Measurements from ENCODE around the gene DCAF8.

The DCAF8 gene

DNA sequence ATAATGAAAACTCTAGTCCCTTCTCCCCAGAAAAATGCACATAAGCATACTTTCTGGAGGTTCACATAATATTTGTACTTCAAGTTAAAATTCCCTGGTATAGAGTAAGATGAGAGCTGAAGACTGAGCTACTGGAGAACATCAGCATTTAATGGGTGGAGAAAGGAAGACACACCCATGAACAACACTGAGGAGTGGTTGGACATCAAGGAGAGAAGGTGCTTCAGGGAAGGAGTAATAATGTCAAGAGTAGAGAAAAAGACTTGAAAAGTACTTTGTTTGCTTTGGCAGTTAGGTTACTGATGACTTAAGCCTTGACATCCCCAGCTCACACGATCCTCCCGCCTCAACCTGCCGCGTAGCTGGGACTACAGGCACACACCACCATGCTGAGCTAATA lies 35.3 kb downstream of the DCAF8 start:
- no peak for DNase-seq (ENCODE audit: extremely low read depth in 1 of 2, low read depth in 1 of 2)

DNA sequence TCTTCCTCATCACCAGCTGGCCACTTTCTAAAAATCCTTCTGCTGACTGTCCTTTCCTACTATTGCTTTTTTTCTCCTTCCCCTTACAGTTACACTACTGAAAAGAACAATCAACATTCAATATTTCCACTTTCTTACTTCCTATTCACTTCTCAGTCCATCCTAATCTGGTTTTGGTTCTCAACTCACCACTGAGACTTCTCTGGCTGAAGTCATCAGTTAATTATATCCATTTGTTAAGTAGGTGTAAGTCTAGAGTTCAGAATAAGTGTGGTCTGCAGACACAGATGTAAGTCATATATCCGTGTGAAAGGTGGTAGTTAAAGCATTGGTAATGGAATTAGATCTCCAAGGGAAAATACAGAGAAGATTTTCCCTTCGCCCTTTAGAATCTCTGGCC lies 35.7 kb downstream of the DCAF8 start:
- no peak for DNase-seq (ENCODE audit: extremely low read depth in 1 of 2, low read depth in 1 of 2)

- no peak for DNase-seq (ENCODE audit: extremely low read depth in 1 of 2, low read depth in 1 of 2)
These were observed 37.0 kb downstream of the DCAF8 start for GRCh38 chr1:160225345-160225744.

DNA sequence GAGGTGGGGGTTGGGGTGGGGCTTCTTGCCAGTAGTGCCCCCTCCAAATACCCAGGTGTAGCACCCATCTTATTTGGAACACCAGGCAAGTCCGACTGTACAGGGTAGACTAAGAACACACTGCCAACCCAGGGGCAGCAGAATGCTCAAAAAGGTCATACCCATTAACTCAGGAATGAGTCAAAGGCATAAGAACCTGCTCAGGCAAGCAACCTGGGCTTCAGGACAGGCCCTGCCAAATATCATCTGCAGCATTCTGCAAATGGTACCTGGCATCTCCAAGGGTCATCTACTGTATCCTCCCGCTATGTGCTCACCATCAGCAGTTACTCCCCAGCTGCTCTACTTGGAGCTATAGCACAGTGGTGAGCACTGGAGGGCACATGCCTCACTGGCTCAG lies 37.7 kb downstream of the DCAF8 start:
- no peak for DNase-seq (ENCODE audit: extremely low read depth in 1 of 2, low read depth in 1 of 2)

DNA sequence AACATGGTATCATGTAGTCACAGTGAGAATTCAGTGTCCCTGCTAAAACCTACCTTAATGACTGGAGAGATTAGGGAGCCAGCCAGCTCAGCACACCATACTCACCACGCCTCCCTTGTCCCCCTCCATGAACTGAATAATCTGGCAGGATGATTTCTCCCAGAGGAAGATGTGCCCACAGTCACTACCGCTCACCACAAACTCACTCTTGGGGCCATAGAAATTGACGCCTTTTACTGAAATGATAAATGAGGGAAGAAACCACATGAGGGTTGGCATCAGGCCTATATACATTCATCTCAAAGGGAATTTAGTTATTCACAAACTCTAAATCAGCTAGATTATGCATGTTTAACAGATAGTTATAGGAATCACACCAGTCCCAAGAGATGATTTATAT lies 39.8 kb downstream of the DCAF8 start:
- no peak for DNase-seq (ENCODE audit: extremely low read depth in 1 of 2, low read depth in 1 of 2)

DNA sequence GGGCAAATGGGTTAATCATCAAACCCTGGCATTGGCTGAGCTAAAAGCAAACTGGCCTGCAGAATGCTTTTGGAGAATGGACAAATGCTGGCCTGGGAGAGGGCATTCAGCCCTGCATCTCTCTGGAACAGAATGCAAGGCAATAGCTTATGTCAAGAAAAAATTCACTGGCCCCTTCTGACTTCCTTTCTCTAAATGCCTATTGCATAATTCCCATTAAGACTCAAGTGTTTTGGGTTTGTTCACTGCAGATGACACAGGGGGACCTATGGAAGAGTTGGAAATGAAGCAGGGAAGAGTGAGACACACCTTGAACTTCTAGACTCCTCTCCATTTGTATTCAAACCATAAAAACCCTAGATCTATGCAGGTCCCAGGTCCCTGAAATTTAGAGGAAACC lies 41.3 kb downstream of the DCAF8 start:
- no peak for DNase-seq (ENCODE audit: extremely low read depth in 1 of 2, low read depth in 1 of 2)

DNA sequence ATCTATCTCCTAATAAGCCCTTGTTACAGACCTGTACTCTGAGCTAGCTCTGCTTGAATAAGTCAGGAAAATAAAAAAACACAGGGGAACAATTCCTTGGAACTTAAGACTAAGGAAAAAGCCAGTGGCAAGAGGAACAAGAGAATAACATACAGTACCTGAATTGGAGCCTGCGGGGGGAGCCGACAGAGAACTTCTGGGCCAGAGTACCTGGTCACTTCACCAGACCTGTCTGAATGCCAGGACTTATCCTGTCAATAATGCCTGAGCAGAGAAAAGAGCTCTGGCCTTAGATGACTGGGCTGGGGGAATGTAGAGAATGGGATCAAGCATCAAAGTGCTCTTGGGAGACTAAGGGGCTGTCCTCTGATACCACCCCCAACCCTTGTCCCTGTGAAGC lies 42.0 kb downstream of the DCAF8 start:
- DNase-seq (ENCODE audit: extremely low read depth in 1 of 2, low read depth in 1 of 2): no peak

DNA sequence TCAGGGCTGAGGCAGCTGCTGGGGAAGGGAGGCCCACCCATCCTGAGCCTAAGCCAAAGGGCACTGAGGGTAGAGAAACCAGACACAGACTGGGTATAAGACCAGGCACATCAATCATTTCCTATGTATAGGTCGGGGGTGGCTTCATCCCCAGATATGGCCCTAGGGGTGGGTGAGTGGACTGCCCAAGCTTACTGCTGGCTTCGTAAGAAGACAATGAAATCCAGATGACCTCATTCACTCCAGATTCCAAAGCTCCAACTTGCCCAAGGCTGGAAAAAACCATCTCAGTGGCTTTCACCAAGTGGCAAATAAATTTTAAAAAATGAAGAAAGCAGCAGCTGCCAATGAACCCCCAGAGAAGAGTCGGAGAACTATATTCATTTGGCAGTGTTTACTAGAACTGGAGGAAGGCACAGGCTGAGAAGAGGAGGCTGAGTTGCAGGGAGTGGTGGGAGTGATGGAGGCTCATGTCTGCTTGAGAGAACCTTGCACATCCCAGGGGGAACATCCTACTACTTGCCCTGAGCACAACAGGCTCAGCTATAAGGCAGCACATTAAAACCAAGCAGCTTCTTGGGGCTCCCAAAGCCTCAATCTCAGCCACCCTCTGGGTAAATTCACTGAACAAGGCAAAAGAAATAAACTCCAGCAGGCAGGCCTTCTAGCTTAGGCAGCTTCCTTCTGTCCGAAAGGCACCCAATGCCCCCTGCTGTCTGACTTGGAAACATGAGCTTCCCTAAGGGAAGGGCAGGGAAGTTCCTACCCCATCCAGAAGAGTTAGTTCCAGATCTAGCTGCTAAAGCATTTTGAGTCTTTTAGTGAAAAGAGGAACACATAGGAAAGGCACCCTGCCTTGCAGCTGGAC lies 43.1 kb downstream of the DCAF8 start:
- DNase-seq (ENCODE audit: extremely low read depth in 1 of 2, low read depth in 1 of 2): no peak

GRCh38 chr1:160217481-160218051 lies 44.8 kb downstream of the DCAF8 start:
- DNase-seq (ENCODE audit: extremely low read depth in 1 of 2, low read depth in 1 of 2): no peak

- no peak for DNase-seq (ENCODE audit: extremely low read depth in 1 of 2, low read depth in 1 of 2)
These were observed 46.0 kb downstream of the DCAF8 start for GRCh38 chr1:160216301-160216700.

- no peak for DNase-seq (ENCODE audit: extremely low read depth in 1 of 2, low read depth in 1 of 2)
These were observed 47.7 kb downstream of the DCAF8 start for GRCh38 chr1:160214481-160215140.

DNA sequence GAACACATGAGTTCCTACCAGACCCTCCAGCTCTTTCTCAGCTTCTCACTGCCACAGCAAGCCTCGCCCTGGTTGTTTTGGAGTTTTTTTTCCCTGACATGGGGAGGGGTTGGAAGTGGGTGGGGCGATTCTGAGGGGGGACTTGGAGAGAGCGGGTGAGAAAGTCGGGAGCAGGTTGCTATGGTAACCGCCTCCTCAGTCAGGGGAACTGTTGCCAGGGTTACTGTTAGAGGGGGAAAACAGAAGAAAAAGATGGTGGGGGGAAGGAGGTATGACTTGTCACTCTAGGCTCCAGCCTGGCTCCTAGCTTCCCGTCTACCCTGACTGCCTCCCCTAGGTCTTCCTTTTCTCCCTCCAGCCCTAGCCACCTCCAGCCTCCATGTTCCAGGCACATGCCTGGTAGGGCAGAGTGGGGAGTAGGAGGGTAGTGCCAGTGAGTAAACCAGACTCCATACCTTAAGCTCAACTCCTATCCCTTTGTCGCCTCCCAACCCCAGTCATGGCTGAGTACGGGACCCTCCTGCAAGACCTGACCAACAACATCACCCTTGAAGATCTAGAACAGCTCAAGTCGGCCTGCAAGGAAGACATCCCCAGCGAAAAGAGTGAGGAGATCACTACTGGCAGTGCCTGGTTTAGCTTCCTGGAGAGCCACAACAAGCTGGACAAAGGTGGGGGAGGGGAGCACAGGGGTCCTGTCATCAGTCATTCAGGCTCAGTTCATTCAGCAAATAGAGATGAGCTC lies 51.1 kb downstream of the DCAF8 start:
- DNase-seq (ENCODE audit: extremely low read depth in 1 of 2, low read depth in 1 of 2): no peak

GRCh38 chr1:160210561-160210960 lies 51.8 kb downstream of the DCAF8 start:
- DNase-seq (ENCODE audit: extremely low read depth in 1 of 2, low read depth in 1 of 2): no peak

GRCh38 chr1:160209321-160210046 lies 52.9 kb downstream of the DCAF8 start:
- no peak for DNase-seq (ENCODE audit: extremely low read depth in 1 of 2, low read depth in 1 of 2)

DNA sequence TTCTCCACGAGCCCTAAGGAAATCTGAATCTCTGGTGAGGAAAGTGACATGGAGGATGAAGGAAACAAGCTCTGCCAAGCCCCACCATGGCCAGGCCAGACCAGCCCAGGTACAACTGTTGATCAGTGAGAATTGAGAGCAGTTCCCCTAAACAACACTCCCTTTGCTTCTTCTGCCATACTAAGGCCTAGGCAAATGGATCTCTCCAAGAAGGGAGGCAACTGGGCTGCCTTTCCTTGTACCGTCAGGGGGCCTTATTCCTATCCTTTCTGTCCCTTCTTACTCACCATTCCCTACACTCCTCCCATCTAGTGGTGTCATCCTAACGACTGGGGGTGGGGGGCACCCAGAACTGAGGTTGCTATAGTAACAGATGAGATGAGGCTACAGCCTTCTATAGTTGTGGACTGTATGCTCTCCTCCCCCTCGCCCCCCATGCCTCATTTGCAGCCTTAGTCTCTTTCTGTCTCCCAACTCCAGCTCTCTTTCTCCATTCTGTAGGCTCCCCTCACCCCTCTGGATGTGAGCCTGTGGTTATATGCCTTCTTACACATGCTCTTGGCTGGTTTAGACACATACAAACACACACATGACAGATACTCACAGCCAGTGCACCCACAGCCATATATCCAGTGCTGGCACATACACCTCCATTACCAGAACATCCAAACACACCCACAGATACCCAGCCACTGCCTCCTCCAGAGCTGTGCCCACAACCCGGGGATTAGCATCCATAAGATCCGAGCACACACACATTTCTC lies 53.6 kb downstream of the DCAF8 start:
- DNase-seq (ENCODE audit: extremely low read depth in 1 of 2, low read depth in 1 of 2): no peak

DNA sequence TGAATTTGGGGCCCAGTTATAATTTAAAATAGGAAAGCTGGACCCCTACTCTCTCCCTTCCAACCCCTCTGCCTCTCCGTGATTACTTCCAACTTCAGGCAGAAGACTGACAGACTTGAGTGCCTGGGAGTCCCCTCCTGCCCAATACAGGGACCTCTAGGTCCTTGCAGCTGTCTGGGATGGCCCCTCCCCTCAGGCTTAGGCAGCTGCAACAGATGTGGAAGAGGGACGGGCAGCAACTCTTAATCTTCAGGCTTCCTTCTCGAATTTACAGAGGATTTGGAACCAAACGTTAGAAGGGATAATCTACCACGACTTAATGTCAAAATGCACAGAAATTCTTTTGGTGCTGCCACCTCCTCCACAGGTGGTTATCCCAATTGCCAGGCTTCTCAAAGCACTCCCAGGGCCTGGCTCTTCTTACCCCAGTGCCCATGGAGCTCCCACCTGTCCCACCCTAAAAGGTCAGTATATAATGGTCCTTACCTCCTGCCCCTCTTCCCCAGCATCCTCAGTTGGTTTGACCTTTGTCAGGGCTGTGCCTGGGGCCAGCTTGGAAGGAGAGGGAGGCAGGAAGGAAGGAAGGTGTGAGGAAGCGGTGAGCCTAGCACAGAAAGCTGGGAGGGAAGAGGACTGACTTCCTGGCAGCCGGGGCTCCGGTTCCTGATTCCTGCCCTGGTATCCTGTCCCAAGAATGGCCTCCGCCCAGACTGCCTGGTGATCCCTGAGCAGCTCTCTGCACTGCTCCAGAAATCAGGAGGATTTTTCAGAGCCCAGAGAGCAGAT lies 54.4 kb downstream of the DCAF8 start:
- no peak for DNase-seq (ENCODE audit: extremely low read depth in 1 of 2, low read depth in 1 of 2)

DNA sequence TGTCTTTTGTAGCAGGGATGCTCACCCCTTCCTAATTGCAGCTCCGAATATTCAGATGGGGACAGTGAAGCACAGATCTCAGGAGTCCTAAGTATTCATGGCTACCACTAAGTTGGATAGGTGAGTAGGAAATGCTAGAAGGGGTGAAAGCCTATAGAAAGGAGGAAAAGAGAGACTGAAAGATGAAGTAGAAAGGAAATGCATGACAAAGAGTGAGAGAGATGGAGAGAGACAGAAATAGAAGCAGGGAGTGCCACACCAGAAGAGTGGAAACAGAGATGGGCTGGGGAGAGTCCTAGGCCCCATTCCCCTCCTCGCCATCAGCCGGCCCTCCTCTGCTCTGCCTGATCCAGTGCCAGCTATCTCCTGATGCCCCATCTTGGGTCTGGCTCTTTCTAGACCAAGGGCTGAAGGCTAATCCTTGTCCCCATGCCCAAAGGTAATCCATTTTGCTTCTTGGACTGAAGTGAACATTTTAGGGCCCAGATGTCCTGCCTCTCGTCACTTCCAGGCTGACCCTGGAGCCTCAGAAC lies 55.2 kb downstream of the DCAF8 start:
- no peak for DNase-seq (ENCODE audit: extremely low read depth in 1 of 2, low read depth in 1 of 2)

DNA sequence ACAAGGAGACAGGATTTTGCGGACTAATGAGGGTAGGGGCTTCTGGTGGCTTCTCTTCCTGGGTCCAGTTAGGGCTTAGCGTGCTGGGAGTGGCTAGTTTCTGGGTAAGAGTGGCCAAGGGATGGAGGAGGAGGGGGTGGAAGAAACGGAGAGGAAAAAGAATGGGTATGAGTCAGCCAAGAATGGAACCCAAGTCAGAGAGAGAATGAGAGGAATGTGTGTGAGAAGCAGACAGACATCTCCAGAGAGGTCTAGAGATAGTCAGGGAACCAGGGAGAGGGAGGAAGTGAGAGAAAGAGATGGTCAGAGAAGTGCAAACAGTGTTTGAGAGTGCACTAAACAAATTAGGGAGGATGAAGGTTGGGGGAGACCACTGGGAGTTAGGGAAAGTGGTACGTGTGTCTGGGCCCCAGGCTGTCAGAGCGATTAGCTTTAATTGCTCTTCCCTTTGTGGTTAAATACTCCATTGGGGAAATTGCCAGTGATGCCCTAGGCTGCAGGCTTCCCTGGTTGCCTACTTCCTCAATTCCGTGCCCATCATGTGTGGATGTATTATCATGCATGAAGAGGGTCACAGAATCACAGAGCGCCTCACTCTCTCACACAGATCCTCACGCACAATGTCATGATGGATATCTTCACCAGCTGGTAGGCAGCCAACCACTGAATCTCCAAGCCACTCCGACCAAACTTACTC lies 55.8 kb downstream of the DCAF8 start:
- DNase-seq (ENCODE audit: extremely low read depth in 1 of 2, low read depth in 1 of 2): no peak
